HG03558 (cell line): ENCODE measurements around the gene BMERB1.

Experiments used
- ATAC-seq: cut with Tn5 transposase; IDR thresholded peaks from one replicate; pipeline ENCODE4 v1.9.1; 2021; ENCODE audit warnings: moderate number of reproducible peaks; ENCODE audit not compliant: unreplicated experiment; ENCODE audit errors: extremely low read depth

The BMERB1 gene

DNA sequence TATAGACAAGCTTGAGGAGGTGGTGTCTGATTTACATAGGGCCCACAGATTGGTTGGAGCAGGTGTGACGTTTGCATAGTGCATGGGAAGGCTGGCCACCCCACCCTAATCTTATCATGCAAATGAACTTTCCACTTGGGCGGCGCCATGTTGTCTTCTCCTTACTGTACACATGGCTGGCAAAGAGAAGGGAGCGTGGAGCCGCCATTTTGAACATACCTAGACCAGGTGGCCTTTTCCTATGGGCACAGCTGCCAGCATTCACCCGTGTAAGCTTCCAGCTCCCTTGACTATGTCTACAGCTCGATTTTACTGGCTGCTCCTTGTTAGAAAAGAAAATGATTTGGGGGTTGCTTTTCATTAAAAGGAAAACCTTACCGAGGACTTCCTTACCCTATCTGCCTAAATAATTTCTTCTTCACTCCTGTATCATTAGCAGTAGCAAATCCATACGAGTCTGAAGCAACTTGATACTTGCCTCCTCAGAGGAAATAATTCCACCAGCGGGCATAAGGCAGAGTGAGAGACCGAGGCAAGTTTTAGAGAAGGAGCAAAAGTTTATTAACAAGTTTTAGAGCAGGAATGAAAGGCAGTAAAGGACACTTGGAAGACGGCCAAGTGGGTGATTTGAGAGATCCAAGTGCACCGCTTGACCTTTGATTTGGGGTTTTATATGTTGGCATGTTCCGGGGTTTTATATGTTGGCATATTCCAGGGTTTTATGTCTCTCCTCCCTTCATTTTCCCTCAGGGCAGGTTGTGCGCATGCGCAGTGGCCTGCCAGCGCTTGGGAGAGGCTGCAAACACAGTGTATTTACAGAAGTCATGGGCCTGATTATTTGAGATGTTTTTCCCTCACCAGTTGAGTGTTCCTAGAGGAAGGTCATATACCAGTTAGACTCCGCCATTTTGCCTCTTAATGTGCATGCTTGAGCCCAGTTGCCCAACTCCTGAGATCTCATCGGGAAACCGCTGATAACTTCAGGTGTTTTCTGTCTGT, 142.9 kb downstream of the BMERB1 start:
- no peak for ATAC-seq

DNA sequence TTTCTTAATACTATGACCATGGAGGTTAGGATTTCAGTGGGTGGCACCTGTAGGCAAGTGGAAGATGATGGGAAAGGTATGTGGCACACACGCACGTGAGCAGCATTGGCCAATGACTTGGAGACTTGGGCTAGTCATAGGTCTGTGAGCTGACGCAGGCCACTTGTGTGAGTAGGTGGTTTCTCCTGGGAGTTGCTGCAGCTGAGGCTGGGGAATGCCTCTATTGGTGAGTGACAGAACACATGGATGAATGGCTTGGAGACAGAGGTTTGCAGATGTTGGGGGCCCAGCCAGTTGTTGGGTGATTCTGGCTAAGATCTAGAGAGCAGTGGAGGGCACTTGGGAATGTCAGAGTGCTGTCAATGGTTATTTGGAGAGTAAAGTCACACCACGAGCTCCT, 144.4 kb downstream of the BMERB1 start:
- ATAC-seq = no peak

DNA sequence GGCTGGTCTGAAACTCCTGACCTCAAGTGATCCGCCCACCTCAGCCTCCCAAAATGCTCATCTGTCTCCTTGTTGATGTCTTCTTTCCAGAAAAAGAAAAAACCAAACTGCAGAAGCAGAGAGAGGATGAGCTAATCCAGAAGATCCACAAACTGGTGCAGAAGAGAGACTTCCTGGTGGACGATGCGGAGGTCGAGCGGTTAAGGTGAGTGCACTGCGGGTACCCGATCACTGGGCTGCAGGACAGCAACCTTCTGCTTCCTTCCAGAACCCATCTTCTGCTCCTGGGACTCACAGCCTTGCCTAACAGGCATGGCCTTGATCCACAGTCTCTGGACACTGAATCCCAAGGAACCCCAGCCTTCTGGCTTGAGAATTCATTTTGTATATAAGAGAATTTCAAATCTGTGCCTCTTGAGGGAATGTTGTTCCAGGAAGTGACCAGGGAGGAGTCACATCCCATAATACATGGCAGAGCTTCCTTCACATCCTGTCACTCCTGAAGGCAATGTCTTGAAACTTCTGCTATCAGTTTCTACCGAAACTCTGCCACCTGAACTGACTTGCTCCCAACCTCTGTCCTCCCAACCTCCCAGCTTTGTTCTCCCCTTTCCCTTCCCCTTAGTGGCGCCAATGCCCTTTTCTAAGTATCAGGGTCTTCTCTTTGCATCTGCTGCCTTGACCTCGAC, 146.9 kb downstream of the BMERB1 start:
- ATAC-seq = no peak

DNA sequence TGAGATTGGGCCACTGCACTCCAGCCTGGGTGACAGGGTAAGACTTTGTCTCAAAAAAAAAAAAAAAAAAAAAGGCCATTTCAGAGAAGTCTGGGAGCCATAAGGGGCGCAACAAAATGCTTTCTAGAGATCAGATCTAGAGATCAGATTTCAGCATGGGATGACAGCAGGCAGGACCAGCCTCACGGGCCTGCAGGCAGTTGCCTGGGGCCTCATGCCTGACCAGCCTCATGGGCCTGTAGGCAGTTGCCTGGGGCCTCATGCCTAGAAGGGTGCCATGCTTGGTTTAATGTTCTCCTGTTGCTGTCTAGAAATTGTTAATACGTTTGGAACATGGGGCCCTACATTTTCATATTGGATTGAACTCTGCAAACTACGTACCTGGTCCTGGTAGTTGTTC, 149.1 kb downstream of the BMERB1 start:
- no peak for ATAC-seq

DNA sequence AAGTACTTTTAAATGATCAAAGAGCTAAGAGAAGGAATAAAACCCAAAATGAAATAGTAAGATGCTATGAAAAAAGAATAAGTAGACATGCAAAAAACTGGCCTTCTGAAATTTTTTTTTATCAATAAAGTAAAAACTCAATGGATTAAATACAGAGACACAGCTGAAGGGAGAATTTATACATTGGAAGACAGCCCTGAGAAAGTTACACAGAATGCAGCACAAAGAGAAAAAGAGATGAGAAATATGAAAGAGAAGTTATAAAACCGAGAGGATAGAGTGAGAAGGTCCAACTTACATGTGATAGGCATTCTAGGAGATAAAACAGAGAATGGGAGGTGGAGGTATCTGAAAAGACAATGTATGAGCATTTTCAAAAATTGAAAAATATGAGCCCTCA, 151.6 kb downstream of the BMERB1 start:
- ATAC-seq = no peak

DNA sequence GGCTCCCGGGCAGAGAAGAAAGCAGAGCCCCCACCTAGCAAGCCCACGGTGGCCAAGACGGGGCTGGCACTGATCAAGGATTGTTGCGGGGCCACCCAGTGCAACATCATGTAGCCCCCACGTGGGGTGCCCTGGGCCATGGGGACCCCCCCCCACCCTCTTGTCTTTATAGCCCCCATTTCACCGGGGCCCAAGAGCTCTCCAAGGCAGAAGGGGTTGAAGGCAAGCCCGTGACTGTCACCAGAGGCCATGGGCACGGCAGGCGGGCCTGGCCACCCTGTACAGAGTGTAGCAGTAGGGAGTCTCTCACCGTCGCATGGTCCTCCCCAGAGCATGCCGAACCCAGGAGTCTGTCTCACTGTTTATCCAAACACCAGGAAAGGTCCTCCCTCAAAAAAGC, 152.3 kb downstream of the BMERB1 start:
- ATAC-seq = no peak

DNA sequence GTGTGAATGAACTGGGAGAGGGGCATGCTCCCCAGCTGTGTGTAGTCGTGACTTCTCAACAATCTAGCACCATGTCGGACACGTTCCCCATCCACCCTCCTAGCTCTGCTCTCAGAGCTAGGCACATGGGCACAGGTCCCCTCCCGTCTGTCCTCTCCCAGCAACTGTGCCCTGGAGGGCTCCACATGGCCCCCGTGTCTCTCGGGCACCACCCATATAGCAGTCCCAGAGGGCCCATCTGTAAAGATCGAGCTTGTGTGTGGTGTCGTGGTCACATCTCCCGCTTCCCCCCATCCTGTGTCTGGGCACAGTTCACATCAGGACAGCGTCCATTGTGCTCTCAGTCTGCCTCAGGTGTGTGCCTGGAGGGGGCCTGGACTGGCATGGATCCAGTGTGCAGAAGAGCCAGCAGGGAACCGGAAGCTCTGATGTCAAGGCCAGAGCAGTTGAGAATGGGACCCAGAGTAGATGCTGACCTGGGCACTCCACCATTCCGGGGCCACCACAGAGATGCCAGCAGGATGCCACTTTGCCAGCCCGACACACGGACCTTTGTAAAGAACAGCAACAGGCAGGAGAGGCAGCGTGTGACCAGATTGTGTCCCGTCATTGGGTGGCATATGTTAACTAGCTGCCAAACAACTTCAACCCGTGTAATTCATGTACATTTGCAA, 152.9 kb downstream of the BMERB1 start:
- ATAC-seq = no peak

DNA sequence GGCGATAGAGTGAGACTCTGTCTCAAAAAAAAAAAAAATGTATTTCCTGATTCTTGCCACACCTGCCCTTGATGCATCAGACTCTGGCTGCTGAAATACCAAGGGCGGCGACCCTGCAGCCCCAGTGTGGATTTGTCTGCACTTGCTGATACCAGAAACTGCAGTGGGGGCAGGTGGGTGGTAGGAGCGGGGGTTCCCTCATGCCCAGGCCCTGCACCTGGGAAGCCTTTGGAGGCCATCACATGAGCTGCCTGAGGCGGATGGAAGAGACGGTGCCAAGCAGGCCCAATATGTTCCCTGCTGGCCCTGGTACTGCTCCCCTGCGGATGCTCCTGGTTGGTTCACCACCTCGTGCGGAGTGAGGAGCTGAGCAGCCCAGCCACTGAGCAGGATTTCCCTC, 157.9 kb downstream of the BMERB1 start:
- no peak for ATAC-seq

DNA sequence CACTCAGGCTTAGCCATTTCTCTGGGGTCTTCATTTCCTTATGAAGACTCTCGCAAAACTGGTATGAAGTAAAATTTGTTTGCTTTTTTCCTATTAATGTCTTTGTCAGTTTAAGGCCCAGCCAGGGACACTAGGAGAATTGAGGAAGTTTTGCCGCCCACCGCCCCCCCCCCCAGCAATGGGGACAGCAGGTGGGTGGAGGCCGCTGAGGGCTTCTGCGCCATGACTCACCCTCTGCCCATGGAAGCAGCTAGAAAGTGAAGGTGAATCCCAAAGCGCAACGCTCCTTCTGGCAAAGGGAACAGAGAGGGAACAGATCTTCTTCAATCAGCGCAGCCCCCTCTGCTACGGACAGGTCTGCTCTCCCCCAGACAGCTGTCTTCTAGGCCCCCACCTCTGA, 158.8 kb downstream of the BMERB1 start:
- no peak for ATAC-seq

DNA sequence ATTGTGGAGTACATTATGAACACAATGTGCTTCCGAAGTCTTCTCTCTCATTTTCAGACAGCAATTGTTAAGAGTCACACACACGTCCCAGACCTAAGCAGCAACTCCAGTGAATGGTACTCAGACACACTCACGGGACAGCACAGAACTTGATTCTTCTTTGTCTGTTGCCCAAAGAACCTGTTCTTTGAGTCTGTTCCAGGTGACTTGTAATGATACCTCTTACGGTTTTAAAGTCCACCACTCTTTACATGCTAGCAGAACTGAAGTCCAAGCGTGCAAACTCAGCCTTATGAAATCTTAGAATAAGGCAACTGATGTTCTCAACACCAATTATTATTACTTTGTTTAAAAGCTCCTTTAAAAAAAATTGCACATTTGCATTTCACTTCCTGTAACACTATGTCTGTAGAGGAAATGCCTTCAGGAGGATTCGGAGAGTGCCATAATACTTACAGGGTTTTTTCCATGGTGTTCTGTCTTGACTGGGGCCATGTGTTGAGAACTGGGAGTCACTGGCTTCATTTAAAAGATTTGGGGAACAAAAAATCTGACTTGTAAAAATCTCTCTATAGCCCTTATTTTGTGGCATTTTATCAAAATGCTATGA, 160.4 kb downstream of the BMERB1 start:
- no peak for ATAC-seq

DNA sequence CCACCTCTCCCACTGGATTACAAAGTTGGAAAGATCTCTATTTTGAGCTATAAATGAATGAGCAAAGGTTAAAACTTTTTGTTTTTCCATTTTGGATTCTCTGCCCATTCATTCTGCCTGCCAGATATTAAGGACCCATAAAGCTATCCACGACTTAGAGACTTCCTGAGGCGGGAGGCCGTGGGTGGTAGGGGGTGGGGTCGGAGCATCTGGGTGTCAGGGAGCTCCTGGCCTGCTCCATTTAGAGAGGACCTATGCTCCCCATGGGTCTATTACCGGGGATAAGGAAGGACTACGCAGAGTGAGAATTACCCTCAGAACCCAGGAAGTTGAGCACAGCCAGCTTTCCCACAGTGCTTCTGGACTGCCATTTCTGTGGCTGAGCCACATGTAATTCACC, 162.7 kb downstream of the BMERB1 start:
- ATAC-seq = no peak

DNA sequence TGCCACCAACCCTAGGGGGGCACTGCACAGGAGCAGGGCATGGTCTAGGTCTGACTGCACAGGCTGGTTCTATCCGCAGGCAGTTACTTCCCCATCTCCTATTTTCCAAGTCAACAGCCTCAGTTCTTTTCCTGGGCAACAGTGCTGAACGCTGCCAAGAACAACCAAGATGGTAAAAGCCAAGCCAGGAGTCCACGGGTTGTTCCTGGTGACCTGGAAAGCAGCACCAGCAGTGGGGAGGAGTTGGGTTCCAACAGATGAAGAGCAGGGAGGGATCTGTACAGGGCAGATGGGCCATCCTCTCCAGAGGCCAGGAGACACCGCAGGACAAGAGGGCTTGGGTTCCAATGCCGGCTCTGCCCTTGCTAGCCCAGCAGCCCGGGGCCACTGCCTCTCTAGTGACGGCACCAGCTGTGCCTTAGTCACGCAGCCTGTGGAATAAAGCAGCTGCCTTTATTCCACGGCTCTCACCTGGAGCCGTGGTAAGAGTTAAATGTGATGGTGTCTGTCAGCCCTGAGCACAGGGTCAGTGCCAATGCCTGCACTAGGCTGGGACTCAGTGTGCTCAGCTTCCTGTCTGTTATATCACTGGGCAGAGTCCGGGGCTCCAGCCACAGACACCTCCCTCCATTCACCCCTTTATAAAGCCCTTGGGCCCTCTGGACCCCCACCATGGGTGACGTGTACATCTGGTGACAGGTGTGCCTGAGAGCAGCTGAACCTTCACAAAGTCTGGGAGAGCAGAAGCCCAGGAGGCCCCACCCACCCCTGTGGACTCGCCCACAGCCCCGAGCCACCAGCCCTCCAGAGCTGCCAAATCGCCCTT, 163.6 kb downstream of the BMERB1 start:
- no peak for ATAC-seq

DNA sequence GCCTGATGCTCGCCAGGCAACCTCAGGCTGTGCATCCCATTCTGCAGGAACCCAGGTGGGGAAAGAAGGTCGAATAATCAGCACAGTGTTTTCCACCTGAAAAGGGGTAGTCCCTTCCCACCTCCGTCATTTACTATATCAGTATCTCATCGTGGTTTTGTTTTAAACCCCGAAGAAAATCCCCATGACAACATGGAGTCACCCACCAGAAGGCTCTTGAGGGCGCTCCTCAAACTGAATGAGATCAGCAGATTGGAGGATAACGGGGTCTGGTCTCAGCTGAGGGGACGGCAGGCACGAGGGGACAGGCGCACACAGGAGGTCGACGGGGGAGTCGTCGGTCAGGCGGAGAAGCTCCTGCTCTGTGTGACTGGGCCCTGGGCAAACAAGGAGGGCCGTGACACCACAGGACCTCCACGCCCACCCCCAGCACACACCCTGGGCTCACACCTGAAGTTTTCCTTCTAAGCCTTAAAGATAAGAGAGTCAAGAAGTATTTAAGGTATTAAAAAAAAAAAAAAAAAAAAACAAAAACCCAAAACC, 164.3 kb downstream of the BMERB1 start:
- no peak for ATAC-seq

DNA sequence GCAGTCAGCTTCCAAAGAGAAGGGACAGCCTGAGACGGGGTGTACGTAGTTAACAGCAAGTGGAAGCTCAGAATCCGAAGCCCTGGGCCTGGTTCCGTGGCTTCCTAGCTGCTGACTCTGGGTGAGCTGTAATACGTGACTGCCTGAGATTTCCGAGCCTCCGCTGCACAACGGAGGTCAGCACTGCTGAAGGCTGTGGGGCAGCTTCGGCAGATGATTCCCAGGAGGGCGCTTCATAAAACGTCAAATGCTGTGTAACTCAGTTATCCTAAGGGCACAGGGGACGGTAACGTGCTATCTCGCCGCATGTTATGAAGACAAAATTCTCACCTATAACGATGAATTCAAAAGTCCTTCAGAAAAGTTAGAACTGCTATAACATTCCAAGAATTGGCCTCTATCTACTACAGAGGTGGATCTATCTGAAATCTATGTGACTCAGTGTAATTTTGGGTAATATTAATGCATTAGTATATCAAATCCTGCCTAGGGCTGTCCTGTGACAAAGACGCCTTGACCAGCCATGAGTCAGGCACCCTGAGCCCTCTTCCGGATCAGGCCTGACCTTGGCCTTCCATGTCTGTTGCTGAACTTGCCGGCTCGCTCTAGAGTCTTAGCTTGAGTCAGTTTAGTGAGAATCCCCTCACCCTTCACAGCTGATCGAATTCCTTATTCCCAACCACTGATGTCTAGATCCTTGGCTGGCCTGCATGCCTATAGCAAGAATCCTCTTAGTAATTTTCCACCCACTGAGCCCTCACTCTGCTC, 165.1 kb downstream of the BMERB1 start:
- no peak for ATAC-seq

DNA sequence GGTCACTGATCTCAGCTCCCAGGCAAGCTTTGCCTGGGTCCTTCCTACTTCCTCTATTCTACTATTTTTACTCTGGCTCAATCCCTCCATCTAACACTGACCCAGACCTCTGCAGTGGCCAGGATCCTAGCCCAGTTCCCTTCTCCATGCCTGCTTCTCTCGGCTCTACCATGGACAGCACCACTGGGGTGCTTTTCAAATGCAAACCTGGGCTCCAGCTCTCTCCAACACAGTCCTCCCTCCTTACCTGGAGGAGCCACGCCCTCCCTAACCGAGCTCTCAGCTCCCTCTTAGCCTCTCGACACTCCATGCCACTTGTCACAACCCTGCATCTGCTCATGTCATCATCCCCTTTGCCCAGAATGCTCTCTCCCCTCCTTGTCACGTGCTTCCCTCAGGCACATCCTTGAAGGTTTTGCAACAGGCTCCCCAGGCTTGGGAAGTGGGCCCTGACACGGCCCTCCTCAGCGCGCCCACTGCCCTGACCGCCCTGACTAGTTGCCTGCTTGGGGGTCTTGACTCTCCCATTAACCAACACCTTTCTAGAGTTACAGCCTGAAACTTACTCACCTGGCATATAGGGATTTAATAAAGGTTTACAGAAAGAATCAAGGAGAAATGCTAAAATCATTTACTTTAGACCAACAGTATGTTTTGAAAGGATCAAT, 167.0 kb downstream of the BMERB1 start:
- no peak for ATAC-seq

DNA sequence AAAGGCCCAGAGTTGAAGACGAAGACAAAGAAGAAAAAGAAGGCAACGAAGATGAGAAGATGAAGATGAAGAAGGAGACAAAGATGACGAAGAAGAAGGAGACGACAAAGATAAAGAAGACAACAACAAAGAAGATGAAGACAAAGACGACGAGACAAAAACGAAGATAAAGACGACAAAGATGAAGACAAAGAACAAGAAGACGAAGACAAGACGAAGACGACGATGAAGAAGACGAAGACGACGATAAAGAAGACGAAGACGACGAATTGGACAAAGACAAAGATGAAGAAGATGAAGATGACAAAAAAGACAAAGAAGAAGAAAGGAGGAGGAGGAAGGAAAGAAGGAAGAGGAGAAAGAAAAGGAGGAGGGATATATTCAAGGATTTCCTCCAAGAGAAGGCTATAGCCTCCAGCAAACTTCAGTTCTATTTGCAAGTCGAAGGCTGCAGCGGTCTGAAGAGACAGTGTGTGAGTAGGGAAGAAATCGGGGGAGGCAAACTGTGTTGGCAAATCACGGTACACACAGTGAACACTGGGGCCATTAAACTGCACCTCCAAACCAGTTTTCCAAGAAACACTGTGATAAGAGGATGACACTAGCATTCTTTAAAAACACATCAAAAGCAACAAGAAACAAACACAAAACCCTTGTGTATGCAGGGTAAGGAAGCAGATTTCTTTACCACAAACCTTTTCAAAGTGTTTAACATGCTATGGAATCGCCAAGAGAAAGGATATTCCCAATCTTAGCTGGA, 168.1 kb downstream of the BMERB1 start:
- ATAC-seq = no peak
